ENCODE data around the gene LIPT1. TPM values are rescaled to one million over a fixed set of nuclear protein-coding genes. Genes with fewer than 3 reads are reported as not detected.
"Not testable (repeated sequence)": the region's sequence is repeated elsewhere in the genome, so short reads cannot be mapped to it uniquely, and the experiment has no call there.

LIPT1 gene
- total RNA-seq = 1 to 10 TPM; 5.3 to 7.2 TPM

- ATAC-seq (peak; percentile 98), DNase-seq (peak; percentile 95)
- peak within 1 kb of the TSS; percentile 86 for H3K27ac Mint-ChIP-seq
- H3K4me3 Mint-ChIP-seq = peak within 1 kb of the TSS; percentile 85
- H3K9me3 Mint-ChIP-seq (ENCODE audit: low read depth) = no peaks in the 10 kb centered on the region
- CTCF ChIA-PET = interaction anchor here (1.2 to 5.6 kb wide), 9 partner anchors 14 to 505 kb away, joined by 3 to 27 read pairs (median 3); partner anchors contain the start of genes C2orf15, MITD1, MRPL30 and REV1
- H3K4me1 Mint-ChIP-seq = peaks cover 22% of the 10 kb centered on the region
- no peaks in the 10 kb centered on the region for H3K27me3 Mint-ChIP-seq
- H3K36me3 Mint-ChIP-seq = peaks cover 13% of the 10 kb centered on the region
These were observed at the start of gene LIPT1, which contains the start of gene TSGA10 for GRCh38 chr2:99154643-99155536. TSS of gene LIPT1 (plus strand) at chr2:99154967. CDS start at chr2:99161958, 6,991 bp downstream. TSS of gene TSGA10 (minus strand) at chr2:99154942. CDS start at chr2:99109439, 45,503 bp downstream.

GRCh38 chr2:99106913-99107312 is 47.9 kb upstream of the LIPT1 start:
- Mint-ChIP-seq H3K4me1 (no peaks in the 10 kb centered on the region), H3K4me3 (no peak overlapping the region), H3K9me3 (ENCODE audit: low read depth) (no peaks in the 10 kb centered on the region), H3K36me3 (no peaks in the 10 kb centered on the region), H3K27me3 (peaks cover 2% of the 10 kb centered on the region), H3K27ac (no peak overlapping the region)
- ATAC-seq = no peak
- CTCF ChIA-PET = no interaction called here
- DNase-seq = no peak

- DNase-seq (no peak), ATAC-seq (no peak)
These were observed 43.5 kb upstream of the LIPT1 start for GRCh38 chr2:99111236-99111635.

GRCh38 chr2:99111945-99112344 is 42.8 kb upstream of the LIPT1 start:
- CTCF ChIA-PET = no interaction called here
- ATAC-seq (no peak), DNase-seq (no peak)
- Mint-ChIP-seq H3K36me3 (no peaks in the 10 kb centered on the region), H3K9me3 (ENCODE audit: low read depth) (no peaks in the 10 kb centered on the region), H3K4me3 (no peak overlapping the region), H3K27ac (no peak overlapping the region), H3K27me3 (peaks cover 2% of the 10 kb centered on the region), H3K4me1 (no peaks in the 10 kb centered on the region)

More at GRCh38 chr2:99111236-99111635, 43.5 kb upstream of the LIPT1 start:
- no peak overlapping the region for H3K27ac Mint-ChIP-seq
- CTCF ChIA-PET = no interaction called here
- H3K27me3 Mint-ChIP-seq = peaks cover 2% of the 10 kb centered on the region
- H3K36me3 Mint-ChIP-seq = no peaks in the 10 kb centered on the region
- H3K9me3 Mint-ChIP-seq (ENCODE audit: low read depth) = no peaks in the 10 kb centered on the region
- H3K4me3 Mint-ChIP-seq = no peak overlapping the region
- no peaks in the 10 kb centered on the region for H3K4me1 Mint-ChIP-seq

- Mint-ChIP-seq H3K36me3 (no peaks in the 10 kb centered on the region), H3K9me3 (ENCODE audit: low read depth) (no peaks in the 10 kb centered on the region), H3K4me3 (no peak overlapping the region), H3K4me1 (no peaks in the 10 kb centered on the region), H3K27me3 (peaks cover 2% of the 10 kb centered on the region), H3K27ac (no peak overlapping the region)
- CTCF ChIA-PET = no interaction called here
- ATAC-seq (no peak), DNase-seq (no peak)
These were observed 42.1 kb upstream of the LIPT1 start for GRCh38 chr2:99112617-99113016.

GRCh38 chr2:99127981-99128380 is 26.8 kb upstream of the LIPT1 start:
- peaks cover 29% of the 10 kb centered on the region for H3K36me3 Mint-ChIP-seq

GRCh38 chr2:99135044-99135556 is 19.7 kb upstream of the LIPT1 start:
- CTCF ChIA-PET, H3K4me3 Mint-ChIP-seq, ATAC-seq, H3K27me3 Mint-ChIP-seq, H3K4me1 Mint-ChIP-seq, DNase-seq, H3K27ac Mint-ChIP-seq: not testable (repeated sequence)
- Mint-ChIP-seq H3K36me3 (peaks cover 28% of the 10 kb centered on the region), H3K9me3 (ENCODE audit: low read depth) (peaks cover 12% of the 10 kb centered on the region)

More at GRCh38 chr2:99127981-99128380, 26.8 kb upstream of the LIPT1 start:
- no peaks in the 10 kb centered on the region for H3K27me3 Mint-ChIP-seq
- no peak for DNase-seq
- ATAC-seq = no peak
- CTCF ChIA-PET = no interaction called here
- no peaks in the 10 kb centered on the region for H3K4me1 Mint-ChIP-seq
- H3K27ac Mint-ChIP-seq = no peak overlapping the region
- no peak overlapping the region for H3K4me3 Mint-ChIP-seq
- peaks cover 15% of the 10 kb centered on the region for H3K9me3 Mint-ChIP-seq (ENCODE audit: low read depth)

GRCh38 chr2:99139003-99139402 is 15.8 kb upstream of the LIPT1 start:
- peaks cover 2% of the 10 kb centered on the region for H3K9me3 Mint-ChIP-seq (ENCODE audit: low read depth)
- no peak for DNase-seq

GRCh38 chr2:99140056-99140859 is 14.5 kb upstream of the LIPT1 start:
- H3K36me3 Mint-ChIP-seq = peaks cover 8% of the 10 kb centered on the region
- CTCF ChIA-PET = interaction anchor here (0.7 to 2.5 kb wide), 6 partner anchors 8 to 45 kb away, joined by 3 to 27 read pairs (median 5); partner anchors contain the start of genes LIPT1, MITD1, MRPL30 and TSGA10
- H3K9me3 Mint-ChIP-seq (ENCODE audit: low read depth) = no peaks in the 10 kb centered on the region
- ATAC-seq (no peak), DNase-seq (no peak)
- peak overlapping the region; percentile 87 for H3K27ac Mint-ChIP-seq
- peaks cover 3% of the 10 kb centered on the region for H3K27me3 Mint-ChIP-seq
- peaks cover 25% of the 10 kb centered on the region for H3K4me1 Mint-ChIP-seq
- H3K4me3 Mint-ChIP-seq = peak overlapping the region; percentile 97

More at GRCh38 chr2:99139003-99139402, 15.8 kb upstream of the LIPT1 start:
- Mint-ChIP-seq H3K4me1 (peaks cover 25% of the 10 kb centered on the region), H3K36me3 (peaks cover 14% of the 10 kb centered on the region), H3K27me3 (peaks cover 3% of the 10 kb centered on the region), H3K4me3 (peak overlapping the region; percentile 13), H3K27ac (no peak overlapping the region)
- no peak for ATAC-seq
- CTCF ChIA-PET = no interaction called here

- H3K4me3 Mint-ChIP-seq = peak overlapping the region; percentile 97
- CTCF ChIA-PET = interaction anchor here (0.7 to 2.5 kb wide), 6 partner anchors 9 to 45 kb away, joined by 3 to 27 read pairs (median 5); partner anchors contain the start of genes LIPT1, MITD1, MRPL30 and TSGA10
- no peaks in the 10 kb centered on the region for H3K9me3 Mint-ChIP-seq (ENCODE audit: low read depth)
- peaks cover 6% of the 10 kb centered on the region for H3K36me3 Mint-ChIP-seq
- ATAC-seq (peak; percentile 49), DNase-seq (no peak)
- H3K27me3 Mint-ChIP-seq = peaks cover 3% of the 10 kb centered on the region
- H3K4me1 Mint-ChIP-seq = peaks cover 25% of the 10 kb centered on the region
- peak overlapping the region; percentile 87 for H3K27ac Mint-ChIP-seq
These were observed 14.0 kb upstream of the LIPT1 start for GRCh38 chr2:99140860-99141109.

GRCh38 chr2:99141110-99142108 is 13.4 kb upstream of the LIPT1 start, which contains the start of gene C2orf15:
TSS of gene C2orf15 (plus strand) at chr2:99141707. CDS start at chr2:99150559, 8,852 bp downstream.
- CTCF ChIA-PET = interaction anchor here (0.7 to 2.5 kb wide), 6 partner anchors 9 to 44 kb away, joined by 3 to 27 read pairs (median 5); partner anchors contain the start of genes LIPT1, MITD1, MRPL30 and TSGA10
- H3K27me3 Mint-ChIP-seq = peaks cover 3% of the 10 kb centered on the region
- H3K4me1 Mint-ChIP-seq = peaks cover 25% of the 10 kb centered on the region
- peaks cover 6% of the 10 kb centered on the region for H3K36me3 Mint-ChIP-seq
- peak within 1 kb of the TSS; percentile 97 for H3K4me3 Mint-ChIP-seq
- no peaks in the 10 kb centered on the region for H3K9me3 Mint-ChIP-seq (ENCODE audit: low read depth)
- ATAC-seq = peak; percentile 93
- peak within 1 kb of the TSS; percentile 87 for H3K27ac Mint-ChIP-seq
- peak; percentile 96 for DNase-seq

GRCh38 chr2:99150706-99151105 is 4.1 kb upstream of the LIPT1 start:
- CTCF ChIA-PET = no interaction called here
- H3K36me3 Mint-ChIP-seq = peaks cover 4% of the 10 kb centered on the region
- no peaks in the 10 kb centered on the region for H3K27me3 Mint-ChIP-seq
- peaks cover 4% of the 10 kb centered on the region for H3K4me1 Mint-ChIP-seq
- DNase-seq (no peak), ATAC-seq (no peak)
- no peak overlapping the region for H3K27ac Mint-ChIP-seq
- no peak overlapping the region for H3K4me3 Mint-ChIP-seq
- H3K9me3 Mint-ChIP-seq (ENCODE audit: low read depth) = no peaks in the 10 kb centered on the region
